ENCODE measurements around the gene PRKACA. TPM values are rescaled to one million over a fixed set of nuclear protein-coding genes. Genes with fewer than 3 reads are reported as not detected.

Gene PRKACA
- total and polyA plus RNA-seq, 8 donors = 25.3 to 42.9 (median 30.3) TPM

- WGBS, 2 donors = 40 to 46% methylated on average over 51 to 54 of the region's 54 CpGs
- FAIRE-seq (no peak), DNase-seq (peak in 2 of 6 donors; percentile 47 to 74), ATAC-seq (no peak)
- no peak for TF ChIP-seq CTCF (IDR thresholded peaks at IDR 0.05)
- no peaks in the 10 kb centered on the region for H3K9me3 ChIP-seq
- H3K4me1 ChIP-seq = peaks cover 0 to 12% (median 0%) of the 10 kb centered on the region in 3 donors
- H3K4me3 ChIP-seq = no peak within 1 kb of the TSS
- H3K27me3 ChIP-seq = no peaks in the 10 kb centered on the region
- intact Hi-C loops (cut with DNase I) = no loop called here
- H3K27ac ChIP-seq = no peak within 1 kb of the TSS
- H3K36me3 ChIP-seq = no peaks in the 10 kb centered on the region
Measured at GRCh38 chr19:14085309-14085995, 32.1 kb downstream of the PRKACA start, which contains the start of gene C19orf67. Gene C19orf67 (minus strand): TSS chr19:14085783. CDS start chr19:14085627, 156 bp downstream.

- H3K36me3 ChIP-seq = no peaks in the 10 kb centered on the region
- peak overlapping the region in 3 of 4 donors; percentile 95 to 96 (median 95) for H3K27ac ChIP-seq
- ATAC-seq (no peak), FAIRE-seq (no peak), DNase-seq (no peak)
- H3K27me3 ChIP-seq = no peaks in the 10 kb centered on the region
- 25 to 69% methylated on average over 1 of the region's 1 CpG for WGBS, 2 donors
- H3K4me3 ChIP-seq = peak overlapping the region in 3 of 4 donors; percentile 64 to 84 (median 64)
- TF ChIP-seq CTCF (IDR thresholded peaks at IDR 0.05) = no peak
- H3K9me3 ChIP-seq = no peaks in the 10 kb centered on the region
- intact Hi-C loops (cut with DNase I) = no loop called here
- peaks cover 0 to 14% (median 0%) of the 10 kb centered on the region in 3 donors for H3K4me1 ChIP-seq
Measured at GRCh38 chr19:14082675-14082960, 34.9 kb downstream of the PRKACA start.

GRCh38 chr19:14081797-14082674 is 35.5 kb downstream of the PRKACA start:
- intact Hi-C loops (cut with DNase I) = no loop called here
- Histone ChIP-seq H3K36me3 (no peaks in the 10 kb centered on the region), H3K4me1 (peaks cover 0 to 14% (median 0%) of the 10 kb centered on the region in 3 donors), H3K4me3 (peak overlapping the region; percentile 55 to 84 (median 64)), H3K9me3 (no peaks in the 10 kb centered on the region), H3K27me3 (no peaks in the 10 kb centered on the region), H3K27ac (peak overlapping the region; percentile 81 to 96 (median 95))
- no peak for TF ChIP-seq CTCF (IDR thresholded peaks at IDR 0.05)
- FAIRE-seq (no peak), DNase-seq (peak; percentile 61 to 88 (median 72)), ATAC-seq (peak; percentile 29 to 47 (median 43))
- WGBS, 2 donors = 10% methylated on average over 19 to 24 of the region's 24 CpGs

- Histone ChIP-seq H3K9me3 (no peaks in the 10 kb centered on the region), H3K27me3 (no peaks in the 10 kb centered on the region), H3K4me1 (peaks cover 0 to 14% (median 0%) of the 10 kb centered on the region in 3 donors), H3K4me3 (peak overlapping the region; percentile 55 to 84 (median 64)), H3K27ac (peak overlapping the region; percentile 81 to 96 (median 95)), H3K36me3 (no peaks in the 10 kb centered on the region)
- TF ChIP-seq CTCF (IDR thresholded peaks at IDR 0.05) = no peak
- DNase-seq (peak; percentile 98 to 100 (median 100)), FAIRE-seq (peak; percentile 98), ATAC-seq (peak; percentile 90 to 95 (median 92))
- 0 to 1% methylated on average over 48 to 50 of the region's 50 CpGs for WGBS, 2 donors
- intact Hi-C loops (cut with DNase I) = no loop called here
Measured at GRCh38 chr19:14080887-14081796, 36.4 kb downstream of the PRKACA start.

Measured in pancreas (tissue), 10 donors.